Measurements from ENCODE around the gene PTTG1IP2.

GRCh38 chr7:90458104-90458503 is 11.3 kb upstream of the PTTG1IP2 start:
- no peak for TF ChIP-seq CTCF (IDR thresholded peaks at IDR 0.05)
- TF ChIP-seq POLR2A (IDR thresholded peaks at IDR 0.05): no peak
- TF ChIP-seq EP300 (IDR thresholded peaks at IDR 0.05): no peak

Data from tibial nerve (tissue), 4 donors.